K562 (cell line): ENCODE results near the gene NAPA. TPM values are rescaled to one million over a fixed set of nuclear protein-coding genes. Genes with fewer than 3 reads are reported as not detected.
A peak's percentile ranks its signal among the peaks of the same experiment; 100 is the strongest.

Experiments
- BRCA1 ChIP-seq, 2 experiments: fragments of 450-650 bp in 1 of 2; sonication (generic) in 1 of 2; formaldehyde crosslinking in 1 of 2; IDR thresholded peaks; 2 replicates each; pipeline versions ENCODE4 v1.5.0 to v1.6.1; 2017 to 2020; ENCODE audit warnings: mild to moderate bottlenecking in 1 of 2, missing genetic modification reagents in 1 of 2
- C11orf30 ChIP-seq: fragments of 450-650 bp; IDR thresholded peaks from 2 replicates; pipeline ENCODE4 v1.6.1; 2016; ENCODE audit warnings: low read depth, mild to moderate bottlenecking
- CBX2 ChIP-seq: fragments of 200-600 bp; sonication (generic); IDR thresholded peaks from one replicate; pipeline ENCODE4 v1.6.1; 2012; ENCODE audit warnings: mild to moderate bottlenecking, low read length, inconsistent platforms; ENCODE audit not compliant: insufficient read depth, poor library complexity, severe bottlenecking
- CBX3 ChIP-seq, 2 experiments: IDR thresholded peaks; 1 replicate in 1 of 2; 2 replicates in 1 of 2; pipeline ENCODE4 v1.6.1; 2012; ENCODE audit warnings: inconsistent platforms in 2 of 2, low read length in 2 of 2, borderline replicate concordance in 1 of 2, control low read depth in 1 of 2
- DACH1 ChIP-seq: fragments of 450-650 bp; IDR thresholded peaks from 2 replicates; pipeline ENCODE4 v1.6.1; 2018; ENCODE audit not compliant: partially characterized antibody
- FOXA1 ChIP-seq: fragments of 450-650 bp; IDR thresholded peaks from 2 replicates; pipeline ENCODE4 v1.6.1; 2016; ENCODE audit warnings: mild to moderate bottlenecking, borderline replicate concordance
- HDAC3 ChIP-seq: fragments of 450-650 bp; IDR thresholded peaks from 2 replicates; pipeline ENCODE4 v1.6.1; 2018; ENCODE audit warnings: borderline replicate concordance, mild to moderate bottlenecking, moderate library complexity; ENCODE audit not compliant: partially characterized antibody
- HNRNPL ChIP-seq: fragments of 200-400 bp; formaldehyde crosslinking; IDR thresholded peaks from 2 replicates; pipeline ENCODE4 v1.6.1; 2017; ENCODE audit warnings: low read depth, mild to moderate bottlenecking, low read length
- KLF10 ChIP-seq: fragments of 250-450 bp; sonication (Bioruptor Pico); IDR thresholded peaks from 2 replicates; pipeline ENCODE4 v1.6.1; 2021; ENCODE audit warnings: matching md5 sums
- MED1 ChIP-seq: sonication (generic); formaldehyde crosslinking; IDR thresholded peaks from 2 replicates; pipeline ENCODE4 v1.8.1; 2023; ENCODE audit warnings: missing genetic modification reagents, borderline replicate concordance
- MIER1 ChIP-seq: fragments of 450-650 bp; IDR thresholded peaks from 2 replicates; pipeline ENCODE4 v1.6.1; 2016; ENCODE audit warnings: antibody characterized with exemption, mild to moderate bottlenecking, low read depth
- PKNOX1 ChIP-seq: fragments of 450-650 bp; IDR thresholded peaks from 2 replicates; pipeline ENCODE4 v1.6.1; 2016
- RB1 ChIP-seq: fragments of 450-650 bp; IDR thresholded peaks from 2 replicates; pipeline ENCODE4 v1.6.1; 2017; ENCODE audit warnings: low read depth, mild to moderate bottlenecking
- RBBP5 ChIP-seq: fragments of 200-600 bp; sonication (generic); IDR thresholded peaks from 2 replicates; pipeline ENCODE4 v1.6.1; 2012; ENCODE audit warnings: borderline replicate concordance, mild to moderate bottlenecking, low read length, control low read depth, inconsistent platforms; ENCODE audit not compliant: insufficient read depth, poor library complexity, severe bottlenecking
- RCOR1 ChIP-seq, 2 experiments: IDR thresholded peaks; 2 replicates each; pipeline ENCODE4 v1.6.1; 2012; ENCODE audit warnings: low read depth in 2 of 2, low read length in 2 of 2, borderline replicate concordance in 1 of 2, improper control_type of control experiment in 1 of 2
- TAL1 ChIP-seq: fragments of 450-650 bp; IDR thresholded peaks from 2 replicates; pipeline ENCODE4 v1.6.1; 2016; ENCODE audit warnings: mild to moderate bottlenecking
- ZFP1 ChIP-seq: fragments of 450-650 bp; formaldehyde crosslinking; IDR thresholded peaks from 2 replicates; pipeline ENCODE4 v1.4.0; 2020; ENCODE audit warnings: mild to moderate bottlenecking, mixed read lengths
- ZNF197 ChIP-seq: fragments of 200-800 bp; sonication (Bioruptor generic); IDR thresholded peaks from 2 replicates; pipeline ENCODE4 v1.6.1; 2016; ENCODE audit warnings: low read depth, missing genetic modification characterization, missing compliant biosample characterization
- ZNF253 ChIP-seq: fragments of 250-450 bp; sonication (Bioruptor Pico); conservative IDR thresholded peaks from 2 replicates; pipeline ENCODE4 v1.6.1; 2021; ENCODE audit warnings: mild to moderate bottlenecking
- polyA plus RNA-seq, 8 experiments: library from polyadenylated mRNA; depleted of rRNA in 4 of 8; stranded (reverse) in 5 of 8; unstranded in 3 of 8; fragments of >200 nt; fragmentation: Nextera tagmentation in 2 of 8; fragmentation: Illumina TruSeq in 1 of 8; extraction: Ambion mirVana in 2 of 8; extraction: Trizol in 1 of 8; gene quantifications; 2 replicates each; pipeline versions ENCODE4 v1.2.1 to v1.2.3, GENCODE V29; 2011 to 2014; ENCODE audit warnings: inconsistent platforms in 1 of 8, missing spikeins in 1 of 8
- total RNA-seq, 7 experiments: library from RNA; depleted of rRNA in 6 of 7; stranded (reverse); fragments of >200 nt in 6 of 7; fragmentation: Illumina TruSeq in 2 of 7; extraction: Trizol in 2 of 7; gene quantifications; 2 replicates each; pipeline versions ENCODE4 v1.2.1 to v1.2.3, GENCODE V29; 2011 to 2021; ENCODE audit warnings: low replicate concordance in 1 of 7
- TF ChIP-seq, protein P1 (sequence below): sonication (generic); formaldehyde crosslinking; IDR thresholded peaks from 2 replicates; pipeline ENCODE4 v1.9.0; 2022; ENCODE audit warnings: mild to moderate bottlenecking, missing genetic modification reagents
- TF ChIP-seq, protein P2 (sequence below): fragments of 450-650 bp; IDR thresholded peaks from 2 replicates; pipeline ENCODE4 v1.6.1; 2016; ENCODE audit warnings: borderline replicate concordance

NAPA gene
- total and polyA plus RNA-seq, 9 of the 15 experiments (the other 6 are each of a cell fraction or from before 2014, with no cell fraction given), result 5.4 to 98.6 (median 77.5) TPM

DNA sequence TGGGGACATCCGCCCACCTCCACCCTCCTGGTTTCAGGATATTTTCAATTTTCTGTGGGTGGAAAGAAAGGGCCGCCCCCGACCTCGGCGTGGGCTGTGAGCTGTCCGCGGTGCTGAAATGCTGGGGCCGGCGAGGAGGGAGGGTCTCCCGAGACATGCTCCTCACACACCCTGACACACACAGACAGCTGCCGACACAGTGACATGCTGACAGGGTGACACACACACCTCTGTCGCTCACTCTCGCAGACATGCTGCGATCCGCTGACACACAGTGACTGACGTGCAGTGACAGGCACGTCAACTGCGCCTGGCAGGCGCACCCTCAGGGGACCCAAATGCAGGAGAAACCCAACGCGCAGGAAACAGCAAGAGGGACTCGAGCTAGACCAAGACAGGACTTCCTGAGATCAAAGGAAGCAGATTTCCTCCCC is 70.5 kb downstream of the NAPA start (continued):
- TF ChIP-seq, protein P1, sequence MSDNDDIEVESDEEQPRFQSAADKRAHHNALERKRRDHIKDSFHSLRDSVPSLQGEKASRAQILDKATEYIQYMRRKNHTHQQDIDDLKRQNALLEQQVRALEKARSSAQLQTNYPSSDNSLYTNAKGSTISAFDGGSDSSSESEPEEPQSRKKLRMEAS (CRISPR knock-in tag), result peak; percentile 65
- TF ChIP-seq BRCA1 (IDR thresholded peaks at IDR 0.05) (no peak), BRCA1 (CRISPR knock-in tag; IDR thresholded peaks at IDR 0.05) (0 out of 2 replicates have a peak, but pooled peaks have one; percentile 38), PKNOX1 (peak; percentile 78), CBX3 (IDR thresholded peaks at IDR 0.05; ENCODE audit: borderline replicate concordance in 1 of 2, low read length in 2 of 2) (no peak), RCOR1 (IDR thresholded peaks at IDR 0.05; ENCODE audit: borderline replicate concordance in 1 of 2, low read depth in 2 of 2, low read length in 2 of 2) (no peak), ZFP1 (CRISPR knock-in tag) (no peak), C11orf30 (no peak), TAL1 (no peak), HNRNPL (no peak), HDAC3 (no peak), FOXA1 (no peak), MIER1 (peak; percentile 97), ZNF197 (no peak; the same call in 1 of the 2 replicates), MED1 (CRISPR knock-in tag) (peak; percentile 76; the same call in 1 of the 2 replicates), ZNF253 (CRISPR knock-in tag) (no peak), RBBP5 (no peak), CBX2 (no peak), RB1 (no peak), DACH1 (no peak), KLF10 (CRISPR knock-in tag) (no peak)
- TF ChIP-seq, protein P2, sequence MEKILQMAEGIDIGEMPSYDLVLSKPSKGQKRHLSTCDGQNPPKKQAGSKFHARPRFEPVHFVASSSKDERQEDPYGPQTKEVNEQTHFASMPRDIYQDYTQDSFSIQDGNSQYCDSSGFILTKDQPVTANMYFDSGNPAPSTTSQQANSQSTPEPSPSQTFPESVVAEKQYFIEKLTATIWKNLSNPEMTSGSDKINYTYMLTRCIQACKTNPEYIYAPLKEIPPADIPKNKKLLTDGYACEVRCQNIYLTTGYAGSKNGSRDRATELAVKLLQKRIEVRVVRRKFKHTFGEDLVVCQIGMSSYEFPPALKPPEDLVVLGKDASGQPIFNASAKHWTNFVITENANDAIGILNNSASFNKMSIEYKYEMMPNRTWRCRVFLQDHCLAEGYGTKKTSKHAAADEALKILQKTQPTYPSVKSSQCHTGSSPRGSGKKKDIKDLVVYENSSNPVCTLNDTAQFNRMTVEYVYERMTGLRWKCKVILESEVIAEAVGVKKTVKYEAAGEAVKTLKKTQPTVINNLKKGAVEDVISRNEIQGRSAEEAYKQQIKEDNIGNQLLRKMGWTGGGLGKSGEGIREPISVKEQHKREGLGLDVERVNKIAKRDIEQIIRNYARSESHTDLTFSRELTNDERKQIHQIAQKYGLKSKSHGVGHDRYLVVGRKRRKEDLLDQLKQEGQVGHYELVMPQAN, result 0 out of 2 replicates have a peak, but pooled peaks have one; percentile 40
